HG03045 (cell line): ENCODE data around the gene NCOA3.
"Not testable (repeated sequence)": the region's sequence is repeated elsewhere in the genome, so short reads cannot be mapped to it uniquely, and the experiment has no call there.

Experiments used
- ATAC-seq: cut with Tn5 transposase; IDR thresholded peaks from one replicate; pipeline ENCODE4 v1.9.1; 2021; ENCODE audit warnings: mild to moderate bottlenecking, moderate library complexity; ENCODE audit not compliant: unreplicated experiment

Gene NCOA3

GRCh38 chr20:47594157-47594556 lies 92.5 kb downstream of the NCOA3 start:
- no peak for ATAC-seq

GRCh38 chr20:47595138-47595537 lies 93.5 kb downstream of the NCOA3 start:
- ATAC-seq, result not testable (repeated sequence)

- no peak for ATAC-seq
Observed at GRCh38 chr20:47596003-47596571, 94.4 kb downstream of the NCOA3 start.

GRCh38 chr20:47597090-47597489 lies 95.4 kb downstream of the NCOA3 start:
- ATAC-seq, result no peak

- ATAC-seq, result no peak
Observed at GRCh38 chr20:47598911-47599744, 97.4 kb downstream of the NCOA3 start.

DNA sequence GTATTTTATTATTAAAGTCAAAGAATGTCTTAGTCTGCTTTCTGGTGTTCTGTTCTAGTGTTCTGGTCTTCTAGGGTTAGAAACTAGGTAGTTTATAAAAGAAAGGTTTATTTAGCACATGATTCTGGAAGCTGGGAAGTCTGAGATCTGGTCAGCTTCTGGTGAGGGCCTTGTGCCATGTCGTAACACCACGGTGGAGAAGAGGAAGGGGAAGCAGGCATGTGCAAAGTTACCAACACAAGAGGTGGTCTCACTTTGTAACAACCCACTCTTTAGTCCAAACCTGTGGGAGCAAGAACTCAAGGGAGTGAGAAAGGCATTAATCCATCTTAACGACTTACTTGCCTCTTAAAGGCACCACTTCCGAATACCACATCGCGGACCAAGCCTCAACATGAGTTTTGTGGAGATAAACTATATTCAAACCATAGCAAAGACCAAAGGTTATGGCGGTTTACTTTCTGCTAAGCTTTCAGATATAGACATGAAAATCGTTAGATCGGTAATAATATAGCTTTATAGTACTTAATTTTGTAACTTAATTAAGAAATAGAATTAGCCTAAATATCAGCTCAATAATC lies 99.4 kb downstream of the NCOA3 start:
- ATAC-seq, result no peak

DNA sequence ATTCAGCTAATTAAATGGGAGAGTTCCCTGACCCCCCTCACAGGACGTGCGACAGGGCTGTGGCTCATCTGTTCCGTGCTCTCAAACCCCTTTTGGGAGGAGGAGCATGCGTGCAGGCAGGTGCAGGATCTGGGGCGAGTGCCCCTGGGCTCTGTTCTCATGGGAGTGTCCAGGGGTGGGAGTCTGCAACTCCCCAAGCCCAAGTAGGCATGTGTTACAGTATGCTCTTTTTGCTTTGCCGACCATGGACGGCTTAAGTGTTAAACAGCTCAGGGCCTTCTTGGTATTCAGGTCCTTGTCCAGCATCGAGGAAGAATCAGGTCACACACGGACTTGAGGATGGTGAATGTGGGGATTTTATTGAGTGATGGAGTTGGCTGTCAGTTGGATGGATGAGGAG lies 101.6 kb downstream of the NCOA3 start:
- ATAC-seq, result no peak

DNA sequence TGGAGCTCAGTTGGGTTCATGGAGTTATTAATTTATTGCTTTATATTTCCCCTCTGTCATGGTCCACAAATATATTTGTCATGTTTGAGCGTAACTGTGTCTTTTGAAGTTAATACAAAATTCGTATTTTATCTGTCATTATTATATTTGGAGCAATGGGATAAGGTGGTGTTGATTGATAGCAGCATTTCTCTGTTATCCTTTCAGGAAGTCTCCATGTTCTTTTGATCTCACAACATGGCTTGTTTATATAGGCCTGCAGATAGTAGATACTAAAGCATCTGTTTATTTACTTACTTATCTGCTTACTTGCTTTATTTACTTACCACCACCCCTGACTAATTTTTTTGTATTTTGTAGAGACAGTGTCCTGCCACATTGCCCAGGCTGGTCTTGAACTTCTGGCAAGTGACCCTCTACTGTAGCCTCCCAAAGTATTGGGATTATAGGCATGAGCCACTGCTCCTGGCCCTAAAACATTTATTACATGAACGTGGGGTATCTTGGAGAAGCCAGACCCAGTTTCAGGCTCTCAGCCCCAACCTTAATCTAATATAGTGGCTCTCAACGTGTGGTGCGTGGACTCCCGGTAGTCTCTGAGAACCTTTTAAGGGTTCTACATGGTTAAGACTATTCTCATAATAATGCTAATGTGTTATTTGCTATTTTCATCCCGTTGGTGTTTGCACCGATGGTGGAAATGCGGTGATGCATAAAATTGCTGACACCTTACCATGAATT lies 104.2 kb downstream of the NCOA3 start:
- no peak for ATAC-seq

DNA sequence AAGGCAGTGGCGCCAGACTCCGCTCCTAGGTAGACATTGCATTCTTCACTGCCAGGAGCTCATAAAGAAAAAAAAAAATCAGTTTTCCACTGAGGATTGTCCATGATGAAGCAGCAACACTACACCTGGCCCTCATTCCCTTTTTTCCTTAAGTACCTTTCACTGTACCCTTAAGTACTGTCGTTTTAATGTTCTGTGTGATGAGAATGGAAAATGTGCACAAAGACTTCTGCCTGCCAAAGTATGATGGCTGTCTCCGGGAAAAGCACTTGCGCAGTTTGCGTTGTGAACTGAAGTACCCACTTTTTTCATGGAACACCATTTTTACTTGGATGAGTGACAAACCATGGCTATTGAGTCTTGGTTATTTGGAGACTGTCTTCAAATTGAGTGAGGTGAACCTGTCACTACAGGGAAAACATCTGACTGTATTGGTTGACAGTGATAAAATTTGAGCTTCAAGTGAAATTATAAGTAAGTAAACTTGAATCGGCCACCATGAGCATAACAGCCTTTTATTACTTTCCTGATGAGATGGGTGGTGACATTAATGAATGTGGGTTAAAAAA lies 104.8 kb downstream of the NCOA3 start:
- ATAC-seq, result no peak

DNA sequence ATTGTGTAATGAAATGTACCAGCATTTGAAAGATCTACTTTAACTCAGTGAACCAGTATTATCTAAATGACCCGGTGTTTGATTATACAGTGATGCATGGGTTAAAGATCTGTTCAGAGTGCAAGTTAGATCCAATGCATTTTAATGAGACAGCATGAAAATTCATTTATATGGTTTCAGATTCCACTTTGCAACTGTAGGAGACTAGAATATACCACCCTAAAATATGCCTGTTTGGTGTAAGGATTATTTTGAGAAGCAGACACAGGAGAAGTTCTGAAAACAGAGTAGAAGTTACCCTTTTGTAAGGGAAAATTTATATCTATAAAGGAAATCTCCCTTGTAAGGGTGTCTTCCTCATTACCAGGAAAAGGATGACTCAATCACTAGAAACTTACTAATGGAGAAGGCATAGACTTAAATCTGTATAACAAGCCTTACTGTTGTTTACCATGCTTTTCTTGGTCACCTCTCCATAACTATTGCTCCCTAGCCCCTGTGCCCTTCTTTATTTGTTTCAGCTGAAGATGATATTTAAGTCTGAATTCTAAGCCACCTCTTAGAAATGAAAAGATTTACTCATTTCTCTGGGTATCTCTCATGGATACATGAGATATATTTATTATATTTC lies 105.4 kb downstream of the NCOA3 start:
- ATAC-seq, result no peak

DNA sequence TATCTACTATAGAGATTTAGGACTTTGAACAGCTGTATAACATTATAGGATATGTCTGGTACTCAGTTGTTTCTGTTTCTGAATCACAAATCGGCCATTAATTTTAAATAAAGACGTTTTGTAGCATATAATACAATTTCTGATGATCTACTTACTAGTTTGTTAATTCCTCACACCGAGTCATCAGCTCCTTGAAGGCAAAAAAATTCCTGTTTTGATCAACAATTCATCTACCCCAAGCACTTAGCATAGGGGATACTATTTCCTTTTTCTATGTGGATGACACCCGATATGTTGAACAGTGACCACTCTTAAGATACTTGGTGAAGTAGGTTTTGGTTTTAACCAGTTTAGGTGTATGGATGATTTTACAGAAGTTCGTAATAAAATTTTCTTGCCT lies 107.3 kb downstream of the NCOA3 start:
- ATAC-seq, result no peak

DNA sequence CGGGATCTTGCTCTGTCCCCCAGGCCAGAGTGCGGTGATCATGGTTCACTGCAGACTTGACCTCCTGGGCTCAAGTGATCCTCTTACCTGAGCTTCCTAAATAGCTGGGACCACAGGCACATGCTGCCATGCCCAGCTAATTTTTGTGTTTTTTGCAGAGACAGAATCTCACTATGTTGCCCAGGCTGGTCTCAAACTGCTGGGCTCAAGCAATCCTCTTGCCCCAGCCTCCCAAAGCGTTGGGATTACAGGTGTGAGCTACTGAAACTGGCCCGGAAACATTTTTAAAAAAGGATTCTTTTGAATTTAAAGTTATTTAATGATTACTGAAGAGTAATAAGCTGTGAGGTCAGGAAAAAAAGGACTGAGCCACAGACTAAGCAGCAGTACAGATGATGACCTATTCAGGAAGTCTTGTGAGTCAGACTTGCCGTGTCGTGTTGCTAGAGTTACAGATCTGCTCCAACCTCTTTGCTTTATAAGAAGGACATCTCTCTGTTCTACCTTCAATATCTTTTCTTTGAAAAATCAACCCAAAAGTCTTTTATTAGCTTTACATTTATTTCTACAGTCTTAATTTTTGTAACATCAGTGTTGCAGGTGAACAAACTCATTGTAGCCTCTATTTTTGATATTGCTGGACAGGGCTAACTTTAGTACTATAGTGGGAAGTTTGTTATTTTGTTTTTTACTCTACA lies 108.7 kb downstream of the NCOA3 start:
- no peak for ATAC-seq

- ATAC-seq, result no peak
Observed at GRCh38 chr20:47610945-47611250, 109.2 kb downstream of the NCOA3 start.

DNA sequence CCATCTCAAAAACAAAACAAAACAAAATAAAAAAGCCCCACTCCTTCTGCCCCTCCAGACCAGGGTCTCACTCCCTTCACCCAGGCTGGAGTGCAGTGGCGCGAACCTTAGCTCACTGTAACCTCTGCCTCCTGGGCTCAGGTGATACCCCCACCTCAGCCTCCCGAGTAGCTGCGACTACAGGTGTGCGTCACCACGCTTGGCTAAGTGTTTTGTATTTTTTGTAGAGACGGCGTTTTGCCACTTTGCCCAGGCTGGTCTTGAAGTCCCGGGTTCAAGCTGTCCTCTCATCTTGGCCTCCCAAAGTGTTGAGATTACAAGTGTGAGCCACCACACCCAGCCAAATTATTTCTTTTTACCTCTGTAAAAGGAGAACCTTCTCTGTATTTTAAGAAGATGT lies 110.1 kb downstream of the NCOA3 start:
- ATAC-seq, result no peak

- no peak for ATAC-seq
Observed at GRCh38 chr20:47612670-47613069, 111.0 kb downstream of the NCOA3 start.

GRCh38 chr20:47614703-47615309 lies 113.1 kb downstream of the NCOA3 start:
- no peak for ATAC-seq

DNA sequence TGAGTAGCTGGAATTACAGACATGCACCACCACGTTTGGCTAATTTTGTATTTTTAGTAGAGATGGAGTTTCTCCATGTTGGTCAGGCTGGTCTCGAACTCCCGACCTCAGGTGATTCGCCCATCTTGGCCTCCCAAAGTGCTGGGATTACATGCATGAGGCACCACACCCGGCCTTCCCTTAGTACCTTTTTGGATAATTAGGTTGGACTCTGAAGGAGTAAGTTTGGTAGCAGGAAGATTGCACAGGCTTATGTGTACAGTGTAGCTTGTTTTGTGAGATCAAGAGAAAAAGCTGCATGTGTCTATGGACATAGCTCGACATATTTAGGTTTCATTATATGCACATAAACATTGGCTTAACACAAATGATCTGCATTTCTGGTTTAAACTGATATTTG lies 116.8 kb downstream of the NCOA3 start:
- ATAC-seq, result no peak

DNA sequence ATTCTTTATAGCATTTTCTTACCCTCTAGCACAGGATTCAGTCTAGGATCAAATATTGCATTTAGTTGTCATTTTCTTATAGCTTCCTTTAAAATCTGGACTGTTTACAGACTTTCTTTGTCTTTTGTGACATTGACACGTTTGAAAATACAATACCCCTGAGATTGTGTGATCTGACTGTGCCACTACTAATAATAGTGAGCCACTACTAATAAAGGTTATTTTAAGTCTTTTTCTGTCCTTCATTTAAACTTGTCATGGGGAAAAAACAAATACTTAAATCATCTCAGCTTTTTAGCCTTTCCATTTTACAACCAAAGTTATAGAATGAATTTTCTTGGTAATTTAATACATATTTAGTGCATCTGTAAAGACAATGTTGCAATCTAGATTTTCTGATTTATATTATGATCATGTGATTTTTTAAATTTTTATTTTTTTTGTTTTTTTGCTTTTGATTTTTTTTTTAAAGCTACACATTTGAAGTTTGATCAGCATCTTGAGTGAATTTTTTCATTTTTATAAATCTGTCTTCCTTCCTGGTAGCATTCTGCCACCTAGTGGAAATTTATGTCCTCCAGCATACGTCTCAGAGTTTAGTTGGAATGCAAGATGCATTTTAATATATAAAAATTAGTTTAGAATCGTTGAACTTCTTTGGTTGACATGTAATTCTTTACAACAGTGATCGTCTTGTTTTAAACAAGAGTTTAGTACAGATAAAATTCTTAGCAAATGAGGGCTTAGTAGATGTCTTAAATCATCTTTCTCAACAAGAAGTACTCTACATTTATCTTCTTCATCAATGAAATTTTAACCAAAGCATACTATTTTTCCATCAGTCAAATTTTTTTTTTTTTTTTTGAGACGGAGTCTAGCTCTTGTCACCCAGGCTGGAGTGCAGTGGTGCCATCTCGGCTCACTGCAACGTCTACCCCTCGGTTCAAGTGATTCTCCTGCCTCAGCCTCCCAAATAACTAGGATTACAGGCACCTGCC lies 119.4 kb downstream of the NCOA3 start:
- ATAC-seq, result no peak
